ENCODE measurements around the gene ROPN1L. TPM values are rescaled to one million over a fixed set of nuclear protein-coding genes. Genes with fewer than 3 reads are reported as not detected.
A peak's percentile ranks its signal among the peaks of the same experiment; 100 is the strongest.

The ROPN1L gene
- total RNA-seq, 4 donors from 2014 or later: 6.3 TPM; not detected in 3

GRCh38 chr5:10400411-10400810, 41.3 kb upstream of the ROPN1L start:
- Histone ChIP-seq H3K27ac (peak overlapping the region; percentile 27 to 77), H3K4me3 (no peak overlapping the region), H3K4me1 (no peaks in the 10 kb centered on the region), H3K9me3 (no peaks in the 10 kb centered on the region), H3K27me3 (no peaks in the 10 kb centered on the region), H3K36me3 (no peaks in the 10 kb centered on the region)
- intact Hi-C loops (cut with DNase I; ENCODE audit: low total_unique reads): no loop called here
- TF ChIP-seq POLR2A (IDR thresholded peaks at IDR 0.05) (no peak), CTCF (IDR thresholded peaks at IDR 0.05) (no peak)
- no peak for DNase-seq

GRCh38 chr5:10400831-10401230, 40.8 kb upstream of the ROPN1L start:
- no peak overlapping the region for H3K4me3 ChIP-seq
- H3K27ac ChIP-seq: peak overlapping the region; percentile 31 to 77
- peak; percentile 27 to 28 for DNase-seq
- no peaks in the 10 kb centered on the region for H3K4me1 ChIP-seq
- TF ChIP-seq POLR2A (IDR thresholded peaks at IDR 0.05) (no peak), CTCF (IDR thresholded peaks at IDR 0.05) (no peak)
- no peaks in the 10 kb centered on the region for H3K36me3 ChIP-seq
- intact Hi-C loops (cut with DNase I; ENCODE audit: low total_unique reads): no loop called here
- H3K27me3 ChIP-seq: no peaks in the 10 kb centered on the region
- H3K9me3 ChIP-seq: no peaks in the 10 kb centered on the region

GRCh38 chr5:10401498-10401897, 40.2 kb upstream of the ROPN1L start:
- intact Hi-C loops (cut with DNase I; ENCODE audit: low total_unique reads): no loop called here

GRCh38 chr5:10403829-10404228, 37.9 kb upstream of the ROPN1L start:
- DNase-seq: no peak
- intact Hi-C loops (cut with DNase I; ENCODE audit: low total_unique reads): no loop called here
- Histone ChIP-seq H3K27ac (no peak overlapping the region), H3K4me1 (no peaks in the 10 kb centered on the region), H3K36me3 (no peaks in the 10 kb centered on the region), H3K27me3 (no peaks in the 10 kb centered on the region), H3K9me3 (no peaks in the 10 kb centered on the region), H3K4me3 (no peak overlapping the region)
- TF ChIP-seq POLR2A (IDR thresholded peaks at IDR 0.05) (no peak), CTCF (IDR thresholded peaks at IDR 0.05) (no peak)

More at GRCh38 chr5:10401498-10401897, 40.2 kb upstream of the ROPN1L start:
- DNase-seq: no peak
- Histone ChIP-seq H3K4me1 (no peaks in the 10 kb centered on the region), H3K36me3 (no peaks in the 10 kb centered on the region), H3K27me3 (no peaks in the 10 kb centered on the region), H3K4me3 (no peak overlapping the region), H3K27ac (peak overlapping the region; percentile 31 to 77), H3K9me3 (no peaks in the 10 kb centered on the region)
- no peak for TF ChIP-seq POLR2A (IDR thresholded peaks at IDR 0.05)
- TF ChIP-seq CTCF (IDR thresholded peaks at IDR 0.05): no peak

GRCh38 chr5:10406651-10407050, 35.0 kb upstream of the ROPN1L start:
- no peaks in the 10 kb centered on the region for H3K27me3 ChIP-seq
- TF ChIP-seq POLR2A (IDR thresholded peaks at IDR 0.05) (no peak), CTCF (IDR thresholded peaks at IDR 0.05) (no peak)
- H3K4me1 ChIP-seq: no peaks in the 10 kb centered on the region
- intact Hi-C loops (cut with DNase I; ENCODE audit: low total_unique reads): no loop called here
- H3K36me3 ChIP-seq: no peaks in the 10 kb centered on the region
- no peak for DNase-seq
- no peak overlapping the region for H3K27ac ChIP-seq
- no peaks in the 10 kb centered on the region for H3K9me3 ChIP-seq
- no peak overlapping the region for H3K4me3 ChIP-seq
